Middle frontal gyrus (tissue), 1 donor: ENCODE data around the gene SELPLG.
"Not testable (repeated sequence)": the region's sequence is repeated elsewhere in the genome, so short reads cannot be mapped to it uniquely, and the experiment has no call there.

Experiments
- DNase-seq: peaks from one replicate; pipeline ENCODE4 v3.0.0-alpha.2; 2015; ENCODE audit warnings: low spot score; ENCODE audit errors: extremely low spot score

Gene SELPLG

DNA sequence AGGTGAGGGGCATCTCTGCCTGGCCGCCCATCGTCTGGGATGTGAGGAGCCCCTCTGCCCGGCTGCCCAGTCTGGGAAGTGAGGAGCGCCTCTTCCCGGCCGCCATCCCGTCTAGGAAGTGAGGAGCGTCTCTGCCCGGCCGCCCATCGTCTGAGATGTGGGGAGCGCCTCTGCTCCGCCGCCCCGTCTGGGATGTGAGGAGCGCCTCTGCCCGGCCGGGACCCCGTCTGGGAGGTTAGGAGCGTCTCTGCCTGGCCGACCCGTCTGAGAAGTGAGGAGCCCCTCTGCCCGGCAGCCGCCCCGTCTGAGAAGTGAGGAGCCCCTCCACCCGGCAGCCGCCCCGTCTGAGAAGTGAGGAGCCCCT is 22.1 kb upstream of the SELPLG start:
- not testable (repeated sequence) for DNase-seq

GRCh38 chr12:108654622-108655021 is 20.9 kb upstream of the SELPLG start:
- DNase-seq: not testable (repeated sequence)

DNA sequence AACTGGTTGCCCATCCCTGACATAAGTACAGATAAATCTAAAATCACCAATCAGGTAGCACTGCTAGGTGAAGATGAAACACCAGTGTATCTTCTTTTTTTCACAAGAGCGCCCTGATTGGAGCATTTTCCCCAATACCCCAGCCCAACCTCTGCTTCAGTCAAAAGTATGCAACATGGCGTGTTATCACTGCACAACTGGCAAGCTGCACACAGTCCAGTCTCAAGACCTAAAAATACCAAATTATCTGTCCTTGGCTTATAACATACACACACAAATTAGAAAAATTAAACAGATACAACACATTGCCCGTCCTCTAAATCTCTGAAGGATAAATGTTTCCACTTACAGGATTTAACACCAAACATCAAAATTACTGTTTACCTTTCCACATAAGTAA is 20.2 kb upstream of the SELPLG start:
- no peak for DNase-seq

GRCh38 chr12:108653082-108653516 is 19.4 kb upstream of the SELPLG start:
- no peak for DNase-seq

GRCh38 chr12:108650083-108650482 is 16.4 kb upstream of the SELPLG start:
- no peak for DNase-seq

- no peak for DNase-seq
Observed at GRCh38 chr12:108649669-108650068, 16.0 kb upstream of the SELPLG start.

DNA sequence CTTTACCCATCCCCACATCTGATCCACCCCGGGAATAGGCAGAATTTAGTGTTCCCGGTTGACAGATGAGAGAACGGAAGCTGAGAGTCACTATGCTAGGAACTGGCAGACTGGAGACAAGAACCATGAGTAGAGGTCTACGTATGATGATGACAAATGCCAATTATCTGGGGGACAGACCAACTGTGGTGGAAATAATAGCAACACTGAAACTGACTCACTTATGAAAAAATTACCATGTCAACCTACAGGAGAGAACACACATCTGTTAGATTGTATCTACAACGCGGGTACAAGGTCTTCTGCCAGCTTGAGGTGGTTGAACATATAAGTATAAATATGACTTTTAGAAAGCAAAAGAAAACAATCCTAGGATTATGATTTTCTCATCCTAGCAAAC is 15.4 kb upstream of the SELPLG start:
- DNase-seq: no peak

DNA sequence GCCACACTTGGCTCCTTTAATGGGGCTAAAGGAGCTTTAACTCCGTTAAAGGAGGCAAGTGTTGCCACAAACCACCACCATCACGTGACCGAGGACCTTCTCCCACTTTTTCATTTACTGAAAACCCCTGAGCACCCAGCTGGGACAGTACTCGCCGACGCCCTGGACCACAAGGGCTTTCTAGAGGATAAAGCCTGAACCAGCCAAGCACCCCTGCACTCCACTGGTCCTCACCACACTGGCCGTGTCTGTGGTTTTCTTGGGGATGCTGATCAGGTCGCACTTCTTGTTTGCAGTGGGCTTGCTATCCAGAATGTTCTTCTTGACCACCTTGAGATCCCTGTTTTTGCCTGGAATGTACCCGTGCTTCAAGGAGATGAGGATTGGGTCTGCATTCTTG is 14.7 kb upstream of the SELPLG start:
- no peak for DNase-seq

GRCh38 chr12:108647585-108648287 is 14.0 kb upstream of the SELPLG start:
- DNase-seq: no peak

- no peak for DNase-seq
Observed at GRCh38 chr12:108646600-108647579, 13.2 kb upstream of the SELPLG start.

DNA sequence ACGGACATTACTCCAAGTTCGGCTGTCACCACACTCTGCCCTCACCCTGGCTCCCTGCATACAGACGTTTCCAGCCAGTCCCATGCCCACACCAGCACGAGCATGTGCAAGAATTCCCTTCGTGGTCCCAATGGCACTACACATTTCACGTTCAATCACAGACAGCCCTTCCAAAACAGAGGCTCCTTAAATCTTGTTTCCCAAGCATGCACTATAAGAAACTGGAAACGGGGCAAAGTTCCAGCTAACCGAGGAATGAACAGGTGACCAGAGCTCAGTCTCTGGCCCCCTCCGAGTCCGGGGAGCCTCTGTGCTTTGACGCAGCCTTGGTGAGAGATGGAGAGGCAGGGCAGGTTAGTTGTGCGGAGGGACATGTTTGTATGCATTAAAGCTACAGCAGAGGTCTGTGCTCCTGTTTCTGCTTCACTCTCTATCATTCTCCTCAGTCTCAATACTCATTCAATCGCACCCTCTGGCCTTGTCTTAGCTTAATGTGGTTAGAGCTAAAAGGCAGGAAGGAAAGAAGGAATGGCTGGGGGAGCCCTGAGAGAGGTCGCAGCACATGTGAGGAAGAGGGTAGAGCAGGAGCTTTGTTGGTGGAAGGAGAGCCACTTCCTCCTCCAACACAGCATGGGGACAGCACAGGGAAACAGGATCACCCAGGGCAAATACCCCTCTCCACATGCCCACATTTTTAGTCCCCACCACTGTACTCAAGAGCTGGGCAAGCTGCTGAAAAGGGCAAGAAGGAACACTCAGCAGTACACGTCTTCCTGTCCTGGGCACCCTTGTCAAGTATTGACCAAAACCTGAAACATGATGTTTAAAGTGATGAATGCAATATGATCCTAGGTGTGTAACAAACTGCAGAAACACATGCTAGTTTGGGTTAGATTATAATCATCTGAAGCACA is 12.2 kb upstream of the SELPLG start:
- DNase-seq: no peak

GRCh38 chr12:108644811-108645120 is 11.1 kb upstream of the SELPLG start:
- no peak for DNase-seq

GRCh38 chr12:108643941-108644810 is 10.5 kb upstream of the SELPLG start:
- no peak for DNase-seq

DNA sequence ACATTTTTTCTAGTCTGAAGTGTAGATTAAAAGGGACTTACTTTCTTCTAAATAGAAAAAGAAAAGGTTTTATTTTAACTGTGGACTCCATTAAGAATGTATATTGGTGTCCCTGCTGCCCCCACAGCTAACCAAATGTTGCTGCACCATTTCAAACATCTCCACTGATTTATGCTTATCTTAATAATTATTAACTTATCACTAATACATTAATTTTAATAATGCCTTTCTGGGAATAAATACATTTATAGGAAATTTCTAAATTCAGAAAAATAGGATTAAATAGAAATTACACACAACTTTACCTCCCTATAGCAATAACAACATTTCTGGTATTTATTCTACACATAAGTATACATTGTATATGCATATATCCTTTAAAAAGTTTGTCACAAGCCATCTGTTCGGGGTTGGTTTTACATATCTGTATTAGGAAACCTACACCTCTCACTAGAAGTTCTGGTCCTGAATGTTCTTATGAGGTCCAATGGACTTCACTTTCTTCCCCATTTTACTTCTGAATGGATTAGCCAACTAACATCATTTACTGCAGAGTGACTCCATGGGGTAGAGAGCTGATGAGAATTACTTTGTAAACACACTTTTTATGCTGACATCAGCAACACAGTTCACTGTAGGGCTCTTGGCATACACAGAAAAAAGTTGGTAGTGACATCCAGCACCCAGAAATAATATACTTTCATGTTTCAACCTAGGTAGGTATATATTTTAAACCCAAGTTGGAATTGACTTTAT is 9.4 kb upstream of the SELPLG start:
- no peak for DNase-seq

DNA sequence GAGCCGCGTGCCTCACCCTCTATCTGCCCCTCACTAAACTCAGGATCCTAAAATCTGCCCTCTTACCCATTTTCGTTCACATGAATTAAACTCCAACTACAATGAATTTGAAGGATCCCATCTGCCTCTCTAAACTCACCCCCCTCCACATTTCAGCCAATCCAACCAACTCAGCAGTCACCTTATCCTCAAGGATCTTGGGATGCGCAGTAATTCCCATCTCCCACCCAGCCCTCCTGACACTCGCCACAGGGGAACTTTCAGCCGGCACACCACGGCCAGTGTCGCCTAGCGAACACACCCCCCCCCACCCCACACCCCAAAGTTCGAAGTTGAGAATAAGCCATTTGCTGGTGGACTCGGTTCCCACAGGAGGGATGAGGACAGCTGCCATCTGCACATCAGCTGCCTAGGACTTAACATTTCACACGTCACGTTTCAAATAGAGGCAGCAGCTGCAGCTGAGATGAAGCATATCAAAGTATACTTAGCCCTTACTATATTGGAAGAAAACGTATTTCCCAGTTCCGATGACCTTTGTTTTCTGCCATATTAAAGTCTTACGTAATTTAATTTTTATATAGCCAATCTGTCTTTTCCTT is 8.7 kb upstream of the SELPLG start:
- DNase-seq: no peak

DNA sequence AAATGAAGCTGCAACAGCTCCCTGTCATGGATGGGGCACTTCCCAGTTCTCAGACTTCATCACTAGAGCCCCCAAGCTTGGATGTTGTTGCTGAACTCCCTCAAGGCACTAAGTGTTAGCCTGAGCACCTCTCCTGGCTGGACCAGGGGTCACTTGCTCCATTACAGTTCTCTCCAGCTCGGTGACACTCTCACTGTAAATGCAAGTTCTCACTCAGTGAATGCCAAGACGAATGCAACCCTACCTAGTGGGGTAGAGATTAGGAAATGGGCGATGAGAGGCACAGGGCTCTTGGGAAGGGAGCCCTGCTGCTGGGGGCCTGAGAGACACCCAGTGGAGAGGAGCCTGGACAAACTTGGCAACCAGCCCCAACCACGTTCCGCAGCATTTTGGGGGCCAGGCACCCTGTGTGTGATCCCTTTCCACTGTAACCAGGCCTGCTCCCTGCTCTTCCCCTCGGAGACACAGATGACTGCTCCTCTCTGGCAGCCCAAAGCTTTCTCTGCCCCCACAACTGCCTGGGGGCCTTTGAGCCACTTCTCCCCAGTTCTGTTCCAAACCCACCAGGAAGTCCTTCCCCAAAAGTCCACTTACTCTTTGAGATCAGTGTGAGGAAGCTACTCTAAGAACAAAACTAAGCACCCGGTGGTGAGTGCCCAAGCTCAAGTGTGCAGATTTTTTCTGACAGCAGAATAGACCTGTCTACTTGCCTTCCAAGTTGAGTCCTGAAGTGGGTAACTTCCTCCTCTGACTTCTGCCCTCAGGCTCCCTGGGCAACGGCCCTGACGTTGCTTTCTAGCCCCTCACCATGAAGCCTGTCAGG is 8.0 kb upstream of the SELPLG start:
- no peak for DNase-seq

- DNase-seq: no peak
Observed at GRCh38 chr12:108640802-108641445, 7.2 kb upstream of the SELPLG start.
